Measurements from ENCODE around the gene CUL5. TPM values are rescaled to one million over a fixed set of nuclear protein-coding genes. Genes with fewer than 3 reads are reported as not detected.
A peak's percentile ranks its signal among the peaks of the same experiment; 100 is the strongest.
"Not testable (repeated sequence)": the region's sequence is repeated elsewhere in the genome, so short reads cannot be mapped to it uniquely, and the experiment has no call there.

CUL5 gene
- total RNA-seq, 1 donor from 2014 or later = 35.8 TPM

DNA sequence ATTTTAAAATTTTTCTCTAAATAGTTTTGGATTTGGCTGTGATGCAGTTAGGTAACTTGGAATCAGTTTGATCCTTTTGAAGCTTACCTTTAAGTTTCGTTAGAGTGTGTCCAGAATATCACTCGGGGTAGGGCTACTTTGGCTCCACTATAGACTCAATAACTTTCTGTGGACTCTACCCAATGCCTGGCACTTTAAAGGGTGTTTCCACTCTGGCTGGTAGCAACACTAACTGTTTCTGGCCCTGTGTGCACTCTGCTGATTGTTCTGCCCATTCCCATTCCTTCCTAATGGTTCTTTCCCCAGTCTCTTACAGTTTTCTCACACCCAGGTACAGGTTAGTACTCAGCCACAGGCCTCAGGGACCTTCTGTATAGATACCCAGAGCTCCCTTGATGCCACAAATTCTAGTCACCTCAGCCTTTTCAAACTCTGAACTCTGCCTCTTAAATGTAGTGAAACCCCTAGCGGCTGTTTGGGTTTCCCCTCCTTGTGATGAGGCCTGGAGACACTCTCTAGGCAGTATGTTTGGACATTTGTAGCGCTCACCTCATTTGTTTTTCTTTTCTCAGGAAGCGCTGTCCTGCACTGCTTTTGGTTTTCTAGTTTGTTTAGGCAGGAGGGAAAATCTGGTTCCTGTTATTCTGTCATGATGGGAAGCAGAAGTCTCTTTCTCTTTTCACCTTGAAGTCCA, 16.8 kb downstream of the CUL5 start:
- Mint-ChIP-seq H3K4me1 (ENCODE audit: unreplicated experiment) (peaks cover 16% of the 10 kb centered on the region), H3K27me3 (ENCODE audit: unreplicated experiment) (no peaks in the 10 kb centered on the region), H3K9me3 (ENCODE audit: unreplicated experiment) (no peaks in the 10 kb centered on the region), H3K4me3 (ENCODE audit: unreplicated experiment) (no peak overlapping the region), H3K27ac (ENCODE audit: unreplicated experiment) (peak overlapping the region; percentile 36), H3K36me3 (ENCODE audit: unreplicated experiment) (peaks cover 6% of the 10 kb centered on the region)
- TF ChIP-seq, protein P1, sequence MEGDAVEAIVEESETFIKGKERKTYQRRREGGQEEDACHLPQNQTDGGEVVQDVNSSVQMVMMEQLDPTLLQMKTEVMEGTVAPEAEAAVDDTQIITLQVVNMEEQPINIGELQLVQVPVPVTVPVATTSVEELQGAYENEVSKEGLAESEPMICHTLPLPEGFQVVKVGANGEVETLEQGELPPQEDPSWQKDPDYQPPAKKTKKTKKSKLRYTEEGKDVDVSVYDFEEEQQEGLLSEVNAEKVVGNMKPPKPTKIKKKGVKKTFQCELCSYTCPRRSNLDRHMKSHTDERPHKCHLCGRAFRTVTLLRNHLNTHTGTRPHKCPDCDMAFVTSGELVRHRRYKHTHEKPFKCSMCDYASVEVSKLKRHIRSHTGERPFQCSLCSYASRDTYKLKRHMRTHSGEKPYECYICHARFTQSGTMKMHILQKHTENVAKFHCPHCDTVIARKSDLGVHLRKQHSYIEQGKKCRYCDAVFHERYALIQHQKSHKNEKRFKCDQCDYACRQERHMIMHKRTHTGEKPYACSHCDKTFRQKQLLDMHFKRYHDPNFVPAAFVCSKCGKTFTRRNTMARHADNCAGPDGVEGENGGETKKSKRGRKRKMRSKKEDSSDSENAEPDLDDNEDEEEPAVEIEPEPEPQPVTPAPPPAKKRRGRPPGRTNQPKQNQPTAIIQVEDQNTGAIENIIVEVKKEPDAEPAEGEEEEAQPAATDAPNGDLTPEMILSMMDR (IDR thresholded peaks at IDR 0.05) = no peak
- DNase-seq (ENCODE audit: extremely low spot score, unreplicated experiment) = no peak

DNA sequence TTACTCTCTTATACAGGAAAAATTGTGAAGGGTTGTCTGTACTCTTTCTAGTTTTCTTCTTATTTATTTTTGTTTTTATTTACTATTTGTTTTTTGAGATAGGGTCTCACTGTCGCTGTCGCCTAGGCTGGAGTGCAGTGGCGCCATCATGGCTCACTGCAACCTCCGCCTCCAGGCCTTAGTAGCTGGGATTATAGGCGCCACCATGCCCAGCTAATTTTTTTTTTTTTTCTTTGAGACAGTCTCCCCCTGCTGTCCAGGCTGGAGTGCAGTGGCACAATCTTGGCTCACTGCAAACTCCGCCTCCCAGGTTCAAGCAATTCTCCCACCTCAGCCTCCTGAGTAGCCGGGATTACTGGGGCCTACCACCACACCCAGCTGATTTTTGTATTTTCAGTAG, 18.4 kb downstream of the CUL5 start:
- H3K27me3 Mint-ChIP-seq (ENCODE audit: unreplicated experiment) = no peaks in the 10 kb centered on the region
- H3K4me3 Mint-ChIP-seq (ENCODE audit: unreplicated experiment) = no peak overlapping the region
- no peak for DNase-seq (ENCODE audit: extremely low spot score, unreplicated experiment)
- TF ChIP-seq, protein P1 (IDR thresholded peaks at IDR 0.05) = no peak
- H3K9me3 Mint-ChIP-seq (ENCODE audit: unreplicated experiment) = no peaks in the 10 kb centered on the region
- no peak overlapping the region for H3K27ac Mint-ChIP-seq (ENCODE audit: unreplicated experiment)
- H3K36me3 Mint-ChIP-seq (ENCODE audit: unreplicated experiment) = peaks cover 11% of the 10 kb centered on the region
- peaks cover 15% of the 10 kb centered on the region for H3K4me1 Mint-ChIP-seq (ENCODE audit: unreplicated experiment)

DNA sequence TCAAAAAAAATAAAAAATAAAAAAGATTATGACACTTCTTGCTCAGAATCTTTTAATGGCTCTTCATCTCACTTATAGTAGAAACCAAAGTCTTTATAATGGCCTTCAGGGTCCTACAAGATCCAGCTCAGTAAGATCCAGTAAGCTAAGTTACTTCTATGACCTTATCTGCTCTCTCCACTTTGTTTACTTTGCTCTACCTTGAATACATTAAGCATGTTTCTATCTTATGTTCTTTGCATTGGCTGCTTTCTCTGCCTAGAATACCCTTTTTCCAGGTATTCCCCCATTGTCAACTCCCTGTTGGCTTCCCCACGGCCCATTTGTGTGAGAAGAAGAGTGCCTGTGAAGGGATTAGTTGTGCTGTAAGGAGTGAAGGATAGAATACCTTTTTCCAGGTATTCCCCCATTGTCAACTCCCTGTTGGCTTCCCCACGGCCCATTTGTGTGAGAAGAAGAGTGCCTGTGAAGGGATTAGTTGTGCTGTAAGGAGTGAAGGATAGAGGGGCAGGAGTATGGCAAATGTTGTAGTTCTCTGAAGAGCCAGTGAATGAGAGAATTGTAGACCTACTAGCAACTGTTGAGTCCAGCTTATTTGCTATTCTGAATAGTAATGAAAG, 20.2 kb downstream of the CUL5 start:
- not testable (repeated sequence) for H3K27ac Mint-ChIP-seq (ENCODE audit: unreplicated experiment); DNase-seq (ENCODE audit: extremely low spot score, unreplicated experiment); H3K9me3 Mint-ChIP-seq (ENCODE audit: unreplicated experiment); H3K27me3 Mint-ChIP-seq (ENCODE audit: unreplicated experiment); H3K4me3 Mint-ChIP-seq (ENCODE audit: unreplicated experiment)
- Mint-ChIP-seq H3K36me3 (ENCODE audit: unreplicated experiment) (peaks cover 11% of the 10 kb centered on the region), H3K4me1 (ENCODE audit: unreplicated experiment) (peaks cover 15% of the 10 kb centered on the region)

DNA sequence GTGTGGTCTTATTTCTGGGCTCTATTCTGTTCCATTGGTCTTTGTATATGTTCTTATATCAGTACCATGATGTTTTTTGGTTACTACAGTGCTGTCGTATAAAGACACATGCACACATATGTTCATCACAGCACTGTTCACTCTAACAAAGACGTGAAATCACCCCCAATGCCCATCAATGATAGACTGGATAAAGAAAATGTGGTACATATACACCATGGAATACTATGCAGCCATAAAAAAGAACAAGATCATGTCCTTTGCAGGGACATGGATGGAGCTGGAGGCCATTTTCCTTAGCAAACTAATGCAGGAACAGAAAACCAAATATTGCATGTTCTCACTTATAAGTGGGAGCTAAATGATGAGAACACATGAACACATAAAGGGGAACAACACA, 22.9 kb downstream of the CUL5 start:
- H3K4me1 Mint-ChIP-seq (ENCODE audit: unreplicated experiment); H3K4me3 Mint-ChIP-seq (ENCODE audit: unreplicated experiment); H3K9me3 Mint-ChIP-seq (ENCODE audit: unreplicated experiment); H3K27me3 Mint-ChIP-seq (ENCODE audit: unreplicated experiment); DNase-seq (ENCODE audit: extremely low spot score, unreplicated experiment); H3K27ac Mint-ChIP-seq (ENCODE audit: unreplicated experiment): not testable (repeated sequence)
- peaks cover 21% of the 10 kb centered on the region for H3K36me3 Mint-ChIP-seq (ENCODE audit: unreplicated experiment)

DNA sequence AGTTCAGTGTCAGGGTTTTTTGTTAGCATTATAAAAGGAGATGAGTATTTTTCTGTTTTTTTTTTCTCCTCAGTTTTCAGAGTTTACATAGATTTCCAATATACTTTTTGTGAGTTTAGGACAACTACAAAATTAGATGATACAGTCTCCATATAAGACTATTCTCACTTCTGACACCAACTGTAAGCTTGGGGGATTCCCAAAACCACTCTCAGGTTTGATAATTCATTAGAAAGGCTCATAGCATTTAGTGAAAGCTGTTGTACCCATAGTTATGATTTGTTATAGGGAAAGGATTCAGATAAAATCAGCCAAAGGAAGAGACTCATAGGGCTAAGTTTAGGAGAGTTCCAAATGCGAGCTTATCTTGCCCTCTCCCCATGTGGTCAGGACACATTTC, 24.1 kb downstream of the CUL5 start:
- Mint-ChIP-seq H3K36me3 (ENCODE audit: unreplicated experiment) (peaks cover 20% of the 10 kb centered on the region), H3K4me1 (ENCODE audit: unreplicated experiment) (peaks cover 2% of the 10 kb centered on the region), H3K27ac (ENCODE audit: unreplicated experiment) (no peak overlapping the region), H3K9me3 (ENCODE audit: unreplicated experiment) (no peaks in the 10 kb centered on the region), H3K27me3 (ENCODE audit: unreplicated experiment) (no peaks in the 10 kb centered on the region), H3K4me3 (ENCODE audit: unreplicated experiment) (no peak overlapping the region)
- DNase-seq (ENCODE audit: extremely low spot score, unreplicated experiment) = no peak
- TF ChIP-seq, protein P1 (IDR thresholded peaks at IDR 0.05) = no peak

DNA sequence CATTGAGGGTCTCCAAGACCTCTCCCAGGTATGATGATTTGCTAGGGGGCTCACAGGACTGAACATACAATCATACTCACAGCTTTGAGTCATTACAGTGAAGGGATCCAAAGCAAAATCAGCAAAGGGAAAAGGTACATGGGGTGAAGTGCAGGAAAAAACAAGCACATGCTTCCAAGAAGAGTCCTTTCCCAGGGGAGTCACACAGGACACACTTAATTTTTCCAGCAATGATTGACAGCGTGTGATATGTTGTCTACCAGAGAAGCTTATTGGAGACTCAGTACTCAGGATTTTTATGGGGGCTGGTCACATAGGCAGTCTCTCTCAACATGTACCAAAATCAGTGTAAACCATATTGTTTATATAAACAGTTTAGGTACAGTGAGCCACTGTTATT, 25.3 kb downstream of the CUL5 start:
- Mint-ChIP-seq H3K27ac (ENCODE audit: unreplicated experiment) (no peak overlapping the region), H3K27me3 (ENCODE audit: unreplicated experiment) (no peaks in the 10 kb centered on the region), H3K36me3 (ENCODE audit: unreplicated experiment) (peaks cover 23% of the 10 kb centered on the region), H3K4me3 (ENCODE audit: unreplicated experiment) (no peak overlapping the region), H3K4me1 (ENCODE audit: unreplicated experiment) (peaks cover 2% of the 10 kb centered on the region), H3K9me3 (ENCODE audit: unreplicated experiment) (no peaks in the 10 kb centered on the region)
- no peak for DNase-seq (ENCODE audit: extremely low spot score, unreplicated experiment)
- TF ChIP-seq, protein P1 (IDR thresholded peaks at IDR 0.05) = no peak
